Breast epithelium (tissue), 3 donors: Measurements from ENCODE around the gene SPRING1.

ENCODE experiments used
- CTCF ChIP-seq, 3 donors: fragments of 450-650 bp; IDR thresholded peaks; one replicate each; pipeline ENCODE4 v1.5.1; 2016 to 2017; ENCODE audit warnings: antibody characterized with exemption in 3 of 3, mild to moderate bottlenecking in 3 of 3, moderate library complexity in 3 of 3
- POLR2A ChIP-seq: fragments of 450-650 bp; IDR thresholded peaks from one replicate; pipeline ENCODE4 v1.6.1; 2016; ENCODE audit warnings: antibody characterized with exemption, mild to moderate bottlenecking, moderate library complexity

- TF ChIP-seq CTCF (IDR thresholded peaks at IDR 0.05) = no peak
- TF ChIP-seq POLR2A = no peak
These were observed 1.8 kb downstream of the SPRING1 start for GRCh38 chr12:116735951-116736599.
